Esophagus muscularis mucosa (tissue), 4 donors: ENCODE results near the gene NR2C2AP.

Experiments
- CTCF ChIP-seq, 3 experiments: fragments of 200-600 bp in 2 of 3; fragments of 450-650 bp in 1 of 3; sonication (generic) in 2 of 3; IDR thresholded peaks; one replicate each; pipeline ENCODE4 v1.5.1; 2017 to 2019; ENCODE audit warnings: antibody characterized with exemption in 3 of 3, mild to moderate bottlenecking in 2 of 3, moderate library complexity in 1 of 3
- EP300 ChIP-seq: sonication (generic); formaldehyde crosslinking; IDR thresholded peaks from one replicate; pipeline ENCODE4 v1.6.1; 2017; ENCODE audit warnings: antibody characterized with exemption
- POLR2A ChIP-seq: fragments of 450-650 bp; IDR thresholded peaks from one replicate; pipeline ENCODE4 v1.6.1; 2017; ENCODE audit warnings: antibody characterized with exemption, moderate library complexity, mild to moderate bottlenecking, low read depth

DNA sequence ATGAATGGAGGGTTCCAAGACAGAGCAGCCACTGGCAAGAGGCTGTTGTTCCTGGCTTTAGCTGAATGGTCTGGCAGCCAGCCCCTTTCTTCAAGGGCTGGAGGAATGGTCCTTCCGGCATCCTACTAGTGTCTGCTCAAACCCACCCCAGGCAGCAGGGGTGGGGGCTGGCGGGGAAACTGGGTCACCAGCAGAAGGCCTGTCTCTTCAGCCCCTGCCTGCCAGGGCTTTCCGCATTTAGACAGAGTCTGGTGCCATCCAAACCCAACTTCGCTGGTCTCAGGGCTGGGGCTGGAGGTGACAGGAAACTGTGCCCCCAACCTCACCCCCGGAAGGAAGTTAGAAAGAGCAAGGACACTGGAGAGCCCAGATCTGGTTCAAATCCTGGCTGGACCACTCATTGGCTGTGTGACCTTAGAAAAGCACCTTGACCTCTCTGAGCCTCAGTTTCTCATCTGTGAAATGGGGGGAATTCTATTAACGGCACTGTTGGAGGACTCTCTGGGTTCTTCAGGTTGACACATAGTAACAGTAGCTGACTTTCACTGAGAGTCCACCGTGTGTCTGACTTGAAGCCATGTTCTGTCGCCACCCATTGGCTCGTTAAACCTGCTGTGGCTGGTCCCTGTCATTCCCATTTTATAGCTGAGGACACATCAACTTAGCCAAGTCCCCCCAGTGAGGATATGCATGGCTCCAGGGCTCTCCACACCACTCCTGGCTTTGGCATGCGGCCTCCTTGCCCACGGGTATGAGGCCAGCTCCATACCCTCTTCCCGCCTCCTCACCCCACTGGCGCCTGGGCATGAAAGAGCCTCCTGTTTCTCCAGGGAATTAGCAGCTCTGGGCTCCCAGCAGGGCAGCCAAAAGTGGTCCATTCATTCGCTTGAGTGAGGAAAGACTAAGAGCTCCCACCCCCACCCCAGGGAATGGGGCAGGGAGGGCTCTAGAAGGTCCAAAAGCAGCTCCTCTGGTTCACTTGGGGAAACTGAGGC is 2.5 kb upstream of the NR2C2AP start:
- TF ChIP-seq CTCF (IDR thresholded peaks at IDR 0.05) (no peak), EP300 (no peak), POLR2A (no peak)
